Measurements from ENCODE around the gene FBXO38.
A peak's percentile ranks its signal among the peaks of the same experiment; 100 is the strongest.

FBXO38 gene

GRCh38 chr5:148384380-148384737 lies 601 bp downstream of the FBXO38 start:
- DNase-seq, result no peak

GRCh38 chr5:148385094-148385493 lies 1.3 kb downstream of the FBXO38 start:
- no peak for DNase-seq

GRCh38 chr5:148386041-148386440 lies 2.3 kb downstream of the FBXO38 start:
- DNase-seq, result no peak

GRCh38 chr5:148387325-148387724 lies 3.6 kb downstream of the FBXO38 start:
- DNase-seq, result no peak

- no peak for DNase-seq
These were observed 4.9 kb downstream of the FBXO38 start for GRCh38 chr5:148388696-148389095.

- no peak for DNase-seq
These were observed 7.2 kb downstream of the FBXO38 start for GRCh38 chr5:148390914-148391313.

- no peak for DNase-seq
These were observed 7.7 kb downstream of the FBXO38 start for GRCh38 chr5:148391422-148391821.

GRCh38 chr5:148393390-148393741 lies 9.6 kb downstream of the FBXO38 start:
- DNase-seq, result peak; percentile 87

GRCh38 chr5:148394587-148395019 lies 10.8 kb downstream of the FBXO38 start:
- DNase-seq, result no peak

GRCh38 chr5:148395031-148395430 lies 11.3 kb downstream of the FBXO38 start:
- DNase-seq, result no peak

GRCh38 chr5:148397968-148398595 lies 14.3 kb downstream of the FBXO38 start:
- DNase-seq, result no peak

- no peak for DNase-seq
These were observed 15.0 kb downstream of the FBXO38 start for GRCh38 chr5:148398698-148399121.

- no peak for DNase-seq
These were observed 17.8 kb downstream of the FBXO38 start for GRCh38 chr5:148401604-148402003.

- no peak for DNase-seq
These were observed 19.6 kb downstream of the FBXO38 start for GRCh38 chr5:148403344-148403743.

- no peak for DNase-seq
These were observed 22.6 kb downstream of the FBXO38 start for GRCh38 chr5:148406406-148406805.

- DNase-seq, result no peak
These were observed 24.3 kb downstream of the FBXO38 start for GRCh38 chr5:148408092-148408491.

- DNase-seq, result no peak
These were observed 28.4 kb downstream of the FBXO38 start for GRCh38 chr5:148412124-148412523.

- no peak for DNase-seq
These were observed 31.1 kb downstream of the FBXO38 start for GRCh38 chr5:148414833-148415232.

- DNase-seq, result no peak
These were observed 32.7 kb downstream of the FBXO38 start for GRCh38 chr5:148416416-148416815.

GRCh38 chr5:148416921-148417320 lies 33.2 kb downstream of the FBXO38 start:
- no peak for DNase-seq

GRCh38 chr5:148418511-148418910 lies 34.8 kb downstream of the FBXO38 start:
- DNase-seq, result no peak

- no peak for DNase-seq
These were observed 37.9 kb downstream of the FBXO38 start for GRCh38 chr5:148421661-148422060.

GRCh38 chr5:148425808-148426207 lies 42.0 kb downstream of the FBXO38 start:
- DNase-seq, result no peak

GRCh38 chr5:148426514-148426913 lies 42.8 kb downstream of the FBXO38 start:
- no peak for DNase-seq

- no peak for DNase-seq
These were observed 43.7 kb downstream of the FBXO38 start for GRCh38 chr5:148427370-148428042.
